ENCODE results near the gene ZNF70.
A peak's percentile ranks its signal among the peaks of the same experiment; 100 is the strongest.
"Not testable (repeated sequence)": the region's sequence is repeated elsewhere in the genome, so short reads cannot be mapped to it uniquely, and the experiment has no call there.

The ZNF70 gene

GRCh38 chr22:23728108-23728507, 22.8 kb downstream of the ZNF70 start:
- DNase-seq = peak in 1 of 10 donors; percentile 5
- intact Hi-C loops (cut with DNase I) = not testable (repeated sequence)

- intact Hi-C loops (cut with DNase I) = no loop called here
- DNase-seq = no peak
These were observed 28.2 kb downstream of the ZNF70 start for GRCh38 chr22:23722724-23723123.

GRCh38 chr22:23722160-23722559, 28.8 kb downstream of the ZNF70 start:
- intact Hi-C loops (cut with DNase I) = no loop called here
- DNase-seq = no peak

- no peak for DNase-seq
- intact Hi-C loops (cut with DNase I) = no loop called here
These were observed 30.1 kb downstream of the ZNF70 start for GRCh38 chr22:23720855-23721254.

- peak in 2 of 10 donors; percentile 25 to 42 for DNase-seq
- intact Hi-C loops (cut with DNase I) = no loop called here
These were observed 32.3 kb downstream of the ZNF70 start for GRCh38 chr22:23718371-23719165.

GRCh38 chr22:23716811-23717801, 33.8 kb downstream of the ZNF70 start:
- peak; percentile 84 to 98 (median 88) for DNase-seq
- intact Hi-C loops (cut with DNase I) = no loop called here

- DNase-seq = peak in 1 of 10 donors; percentile 54
- intact Hi-C loops (cut with DNase I) = no loop called here
These were observed 35.0 kb downstream of the ZNF70 start for GRCh38 chr22:23715806-23716375.

- intact Hi-C loops (cut with DNase I) = no loop called here
- DNase-seq = peak in 2 of 10 donors; percentile 64 to 80
These were observed 36.0 kb downstream of the ZNF70 start for GRCh38 chr22:23714596-23715578.

GRCh38 chr22:23713696-23714595, 37.0 kb downstream of the ZNF70 start:
- intact Hi-C loops (cut with DNase I) = no loop called here

GRCh38 chr22:23712256-23712655, 38.7 kb downstream of the ZNF70 start:
- intact Hi-C loops (cut with DNase I) = no loop called here
- peak in 2 of 10 donors; percentile 27 to 39 for DNase-seq

More at GRCh38 chr22:23713696-23714595, 37.0 kb downstream of the ZNF70 start:
- DNase-seq = peak in 2 of 10 donors; percentile 58 to 79

- intact Hi-C loops (cut with DNase I) = no loop called here
- no peak for DNase-seq
These were observed 41.8 kb downstream of the ZNF70 start for GRCh38 chr22:23709107-23709506.

- no peak for DNase-seq
- intact Hi-C loops (cut with DNase I) = no loop called here
These were observed 42.6 kb downstream of the ZNF70 start for GRCh38 chr22:23708270-23708669.

GRCh38 chr22:23705358-23705757, 45.6 kb downstream of the ZNF70 start:
- DNase-seq = no peak
- intact Hi-C loops (cut with DNase I) = no loop called here

- DNase-seq = no peak
- intact Hi-C loops (cut with DNase I) = no loop called here
These were observed 46.1 kb downstream of the ZNF70 start for GRCh38 chr22:23704829-23705228.

- no peak for DNase-seq
- intact Hi-C loops (cut with DNase I) = no loop called here
These were observed 46.9 kb downstream of the ZNF70 start for GRCh38 chr22:23704062-23704461.

- intact Hi-C loops (cut with DNase I) = no loop called here
- DNase-seq = no peak
These were observed 50.2 kb downstream of the ZNF70 start for GRCh38 chr22:23700706-23701105.

- DNase-seq = peak in 3 of 10 donors; percentile 23 to 81 (median 79)
- intact Hi-C loops (cut with DNase I) = no loop called here
These were observed 52.2 kb downstream of the ZNF70 start for GRCh38 chr22:23698673-23699235.

- intact Hi-C loops (cut with DNase I) = no loop called here
- peak in 1 of 10 donors; percentile 19 for DNase-seq
These were observed 52.8 kb downstream of the ZNF70 start for GRCh38 chr22:23698094-23698493.
